GM12878 (cell line): ENCODE results near the gene MPZL1. TPM values are rescaled to one million over a fixed set of nuclear protein-coding genes. Genes with fewer than 3 reads are reported as not detected.

Experiments
- ATAC-seq: fragments of 200-7000 bp; cut with Tn5 transposase; 3 replicates; pipeline ENCODE4 v1.9.1; 2020; ENCODE audit warnings: mild to moderate bottlenecking, moderate library complexity
- BruUV-seq: library from RNA; stranded (reverse); fragments of 400-500 nt; replicated peaks from 2 replicates; lab custom pipeline; 2021; lab: Mats Ljungman, UMichigan
- CTCF ChIA-PET: fragments of 300-600 bp; sonication (Branson Sonifier 250); formaldehyde crosslinking; extraction: SDS; loops from one replicate; lab custom pipeline; 2021; ENCODE audit warnings: inconsistent platforms; lab: Yijun Ruan, JAX
- POLR2A ChIA-PET: fragments of 350-600 bp; formaldehyde crosslinking; extraction: SDS; loops from one replicate; lab custom pipeline; 2021; ENCODE audit warnings: inconsistent platforms; lab: Charles Lee
- RAD21 ChIA-PET: fragments of 300-600 bp; sonication (Branson Sonifier 250); formaldehyde crosslinking; loops from one replicate; lab custom pipeline; 2023; ENCODE audit warnings: antibody characterized with exemption; ENCODE audit not compliant: unreplicated experiment; lab: Charles Lee
- SMC1A ChIA-PET: fragments of 300-600 bp; sonication (Branson Sonifier 250); formaldehyde crosslinking; loops from one replicate; lab custom pipeline; 2023; ENCODE audit not compliant: unreplicated experiment, uncharacterized antibody; lab: Charles Lee
- DNase-seq: peaks from one replicate; pipeline ENCODE4 v3.0.0-alpha.2; 2011; ENCODE audit warnings: low read depth, low spot score
- FAIRE-seq: peaks from 3 replicates; lab custom pipeline; 2011; peaks lifted over from hg19 to GRCh38; lab: Jason Lieb, UNC
- H2AFZ ChIP-seq: 2 replicates; pipeline ENCODE4 v1.6.0; 2011; ENCODE audit warnings: low read depth, low read length, control low read depth; ENCODE audit not compliant: control insufficient read depth
- H3K27ac ChIP-seq: 2 replicates; pipeline ENCODE4 v1.5.1; 2011; ENCODE audit warnings: control low read depth; ENCODE audit not compliant: control insufficient read depth, insufficient read depth
- H3K27me3 ChIP-seq, 2 experiments: replicated peaks in 1 of 2; 2 replicates each; pipeline versions ENCODE4 v1.6.0 to v1.6.1; 2011; ENCODE audit warnings: low read length in 1 of 2; ENCODE audit not compliant: control insufficient read depth in 2 of 2, insufficient read depth in 2 of 2
- H3K36me3 ChIP-seq, 2 experiments: 2 replicates each; pipeline ENCODE4 v1.5.1; 2011; ENCODE audit warnings: low read length in 1 of 2; ENCODE audit not compliant: control insufficient read depth in 2 of 2, insufficient read depth in 2 of 2
- H3K4me1 ChIP-seq: 2 replicates; pipeline ENCODE4 v1.6.1; 2011; ENCODE audit warnings: mild to moderate bottlenecking, low read length, moderate library complexity, mixed read lengths; ENCODE audit not compliant: control insufficient read depth, insufficient read depth
- H3K4me2 ChIP-seq: 2 replicates; pipeline ENCODE4 v1.6.0; 2011; ENCODE audit warnings: control low read depth; ENCODE audit not compliant: control insufficient read depth, insufficient read depth
- H3K4me3 ChIP-seq: fragments of 200-600 bp; sonication (generic); 2 replicates; pipeline ENCODE4 v1.5.1; 2016
- H3K79me2 ChIP-seq: 2 replicates; pipeline ENCODE4 v1.6.0; 2011; ENCODE audit warnings: low read length; ENCODE audit not compliant: control insufficient read depth, insufficient read depth
- H3K9ac ChIP-seq: 2 replicates; pipeline ENCODE4 v1.8.0; 2011; ENCODE audit warnings: low read length, control low read depth, mixed read lengths; ENCODE audit not compliant: control insufficient read depth, insufficient read depth
- H3K9me3 ChIP-seq: replicated peaks from 3 replicates; pipeline ENCODE4 v1.5.1; 2011; ENCODE audit warnings: mild to moderate bottlenecking, low read length; ENCODE audit not compliant: control insufficient read depth, insufficient read depth
- H4K20me1 ChIP-seq: 2 replicates; pipeline ENCODE4 v1.6.0; 2011; ENCODE audit not compliant: control insufficient read depth, insufficient read depth
- IKZF1 ChIP-seq: fragments of 450-650 bp; conservative IDR thresholded peaks from 2 replicates; pipeline ENCODE4 v1.6.1; 2017; ENCODE audit warnings: antibody characterized with exemption, mild to moderate bottlenecking
- NFYA ChIP-seq: IDR thresholded peaks from 2 replicates; pipeline ENCODE4 v1.6.1; 2011; ENCODE audit warnings: low read depth, mild to moderate bottlenecking, low read length, improper control_type of control experiment, borderline replicate concordance
- PML ChIP-seq: IDR thresholded peaks from 2 replicates; pipeline ENCODE4 v1.6.1; 2012; ENCODE audit warnings: low read length, inconsistent platforms
- SUZ12 ChIP-seq: fragments of 200-600 bp; sonication (generic); IDR thresholded peaks from one replicate; pipeline ENCODE4 v1.6.1; 2018; ENCODE audit warnings: antibody characterized with exemption, mild to moderate bottlenecking; ENCODE audit not compliant: unreplicated experiment
- ZNF217 ChIP-seq: fragments of 450-650 bp; IDR thresholded peaks from 2 replicates; pipeline ENCODE4 v1.6.1; 2017; ENCODE audit warnings: antibody characterized with exemption, mild to moderate bottlenecking
- WGBS: methylation state at CpG from one replicate; pipeline ENCODE4 v1.1.6; 2016; ENCODE audit warnings: low lambda C conversion rate; ENCODE audit not compliant: insufficient replicate concordance, insufficient coverage; ENCODE audit errors: missing lambda C conversion rate; 5-methylcytosine and 5-hydroxymethylcytosine counted together
- in situ Hi-C: fragments of 300-500 bp; cut with MboI; formaldehyde crosslinking; loops from 9 replicates; pipeline ENCODE4 v1.14.3; 2018; ENCODE audit warnings: mixed read lengths
- intact Hi-C: fragments of 100-400 bp; cut with micrococcal nuclease; formaldehyde crosslinking; loops from one replicate; pipeline ENCODE4 v1.14.2; 2022; ENCODE audit not compliant: unreplicated experiment
- polyA plus RNA-seq, 11 experiments: library from polyadenylated mRNA; depleted of rRNA in 4 of 11; unstranded in 6 of 11; stranded (reverse) in 5 of 11; fragments of >200 nt; fragmentation: Nextera tagmentation in 4 of 11; fragmentation: Illumina TruSeq in 1 of 11; extraction: Ambion mirVana in 4 of 11; extraction: Trizol in 1 of 11; gene quantifications; 1 replicate in 1 of 11; 2 replicates in 10 of 11; pipeline versions ENCODE4 v1.2.1 to v1.2.3, GENCODE V29; 2011 to 2016; ENCODE audit warnings: inconsistent platforms in 2 of 11, missing spikeins in 2 of 11, low read depth in 1 of 11
- total RNA-seq, 4 experiments: library from RNA; depleted of rRNA in 3 of 4; stranded (reverse); fragments of >200 nt in 3 of 4; fragmentation: Illumina TruSeq in 1 of 4; extraction: Trizol in 1 of 4; gene quantifications; 2 replicates each; pipeline versions ENCODE4 v1.2.1 to v1.2.3, GENCODE V29; 2013 to 2021
- TF ChIP-seq, protein P1 (sequence below): IDR thresholded peaks from 2 replicates; pipeline ENCODE4 v1.6.1; 2011; ENCODE audit warnings: borderline replicate concordance, low read depth, mild to moderate bottlenecking, moderate library complexity, mixed read lengths, low read length; ENCODE audit not compliant: insufficient read depth; ENCODE audit errors: extremely low read length

The MPZL1 gene
- total and polyA plus RNA-seq, 10 of the 15 experiments (the other 5 are each of a cell fraction or from before 2014, with no cell fraction given) = 9.8 to 60.9 (median 45.9) TPM

DNA sequence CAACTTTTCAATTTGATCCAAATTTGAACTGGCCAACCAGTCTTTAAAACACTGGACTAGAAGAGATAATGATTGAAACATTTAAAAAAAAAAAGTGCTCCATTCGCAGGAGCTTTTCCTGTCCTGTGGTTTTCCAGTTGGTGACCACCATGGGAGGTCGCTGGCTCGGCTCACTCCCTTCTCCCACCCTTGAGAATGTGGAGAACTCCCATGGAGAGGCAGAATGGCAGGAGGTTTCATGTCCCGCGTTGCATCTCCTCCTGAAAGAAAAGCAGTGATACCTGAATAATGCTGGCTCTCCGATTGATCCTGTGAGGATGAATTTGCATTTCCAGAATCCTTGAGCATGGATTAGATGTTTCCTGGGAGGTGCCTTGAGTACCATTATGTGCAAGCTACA lies 16.5 kb upstream of the MPZL1 start:
- intact Hi-C loops = no loop called here
- Histone ChIP-seq H3K4me3 (no peak overlapping the region), H3K9ac (no peak overlapping the region), H4K20me1 (no peaks in the 10 kb centered on the region), H3K9me3 (no peaks in the 10 kb centered on the region), H3K27ac (no peak overlapping the region), H3K27me3 (no peaks in the 10 kb centered on the region), H3K4me1 (peaks cover 42% of the 10 kb centered on the region), H3K4me2 (no peak overlapping the region), H3K36me3 (peaks cover 0 to 29% of the 10 kb centered on the region in 2 experiments), H3K79me2 (no peaks in the 10 kb centered on the region), H2AFZ (no peak overlapping the region)
- 93% methylated on average over 6 of the region's 6 CpGs for WGBS
- ChIA-PET POLR2A (no interaction called here), RAD21 (interaction anchor here (2.6 kb wide), 1 partner anchor 10 kb away, joined by 6 read pairs; no protein-coding TSS in a partner anchor), CTCF (interaction anchor here (0.6 to 4.8 kb wide), 4 partner anchors 11 to 116 kb away, joined by 4 to 21 read pairs (median 14); no protein-coding TSS in a partner anchor), SMC1A (interaction anchor here (1.3 to 5.6 kb wide), 3 partner anchors 8 to 104 kb away, joined by 3 to 31 read pairs (median 29); no protein-coding TSS in a partner anchor)
- TF ChIP-seq SUZ12 = no peak
- TF ChIP-seq ZNF217 = no peak
- TF ChIP-seq, protein P1, sequence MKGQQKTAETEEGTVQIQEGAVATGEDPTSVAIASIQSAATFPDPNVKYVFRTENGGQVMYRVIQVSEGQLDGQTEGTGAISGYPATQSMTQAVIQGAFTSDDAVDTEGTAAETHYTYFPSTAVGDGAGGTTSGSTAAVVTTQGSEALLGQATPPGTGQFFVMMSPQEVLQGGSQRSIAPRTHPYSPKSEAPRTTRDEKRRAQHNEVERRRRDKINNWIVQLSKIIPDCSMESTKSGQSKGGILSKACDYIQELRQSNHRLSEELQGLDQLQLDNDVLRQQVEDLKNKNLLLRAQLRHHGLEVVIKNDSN = no peak
- DNase-seq (no peak), ATAC-seq (no peak), FAIRE-seq (no peak)
- in situ Hi-C loops = no loop called here
- BruUV-seq = no TSS peak

DNA sequence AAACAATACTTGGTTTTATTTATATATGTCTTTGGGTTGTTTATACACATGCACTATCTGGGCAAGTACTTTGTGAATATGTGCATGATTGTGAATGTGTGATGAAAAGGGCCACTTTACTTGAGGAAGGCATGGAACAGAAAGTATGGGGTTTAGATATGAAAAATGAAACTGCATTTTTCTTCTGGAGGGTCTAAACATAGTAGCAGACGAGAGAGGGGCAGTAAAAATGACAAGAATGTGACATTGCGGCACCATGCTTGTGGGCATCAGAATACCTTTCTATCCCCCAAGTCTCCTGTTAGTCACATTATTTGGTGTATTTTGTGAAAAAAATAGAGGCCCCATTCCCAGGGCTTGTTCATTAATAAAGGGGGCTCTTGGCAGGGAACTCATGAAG lies 15.4 kb upstream of the MPZL1 start:
- ChIA-PET CTCF (interaction anchor here (0.7 to 4.8 kb wide), 6 partner anchors 9 to 376 kb away, joined by 3 to 28 read pairs (median 9); no protein-coding TSS in a partner anchor), SMC1A (interaction anchor here (0.8 to 5.6 kb wide), 8 partner anchors 8 to 117 kb away, joined by 3 to 31 read pairs (median 6); no protein-coding TSS in a partner anchor), POLR2A (interaction anchor here (0.8 to 1.4 kb wide), 4 partner anchors 18 to 78 kb away, joined by 3 to 4 read pairs (median 3); no protein-coding TSS in a partner anchor), RAD21 (interaction anchor here (1.1 to 3.6 kb wide), 5 partner anchors 19 to 376 kb away, joined by 3 to 18 read pairs (median 3); no protein-coding TSS in a partner anchor)
- Histone ChIP-seq H3K36me3 (peaks cover 0 to 24% of the 10 kb centered on the region in 2 experiments), H3K4me2 (peak overlapping the region; percentile 89), H3K27me3 (no peaks in the 10 kb centered on the region), H4K20me1 (no peaks in the 10 kb centered on the region), H3K9me3 (no peaks in the 10 kb centered on the region), H3K4me3 (peak overlapping the region; percentile 3; the same call in 1 of the 2 replicates), H3K79me2 (no peaks in the 10 kb centered on the region), H3K9ac (no peak overlapping the region), H2AFZ (no peak overlapping the region), H3K27ac (peak overlapping the region; percentile 51), H3K4me1 (peaks cover 46% of the 10 kb centered on the region)
- intact Hi-C loops = no loop called here
- 59% methylated on average over 2 of the region's 2 CpGs for WGBS
- no peak for FAIRE-seq
- in situ Hi-C loops = no loop called here
- BruUV-seq = no TSS peak
- no peak for ATAC-seq
- 0 out of 2 replicates have a peak, but pooled peaks have one; percentile 12 for TF ChIP-seq PML
- TF ChIP-seq NFYA = no peak
- no peak for TF ChIP-seq IKZF1
- no peak for DNase-seq
